Adrenal gland (tissue), 5 donors: ENCODE measurements around the gene RNU11.

ENCODE experiments used
- CTCF ChIP-seq, 6 experiments: fragments of 450-650 bp in 4 of 6; fragments of 200-600 bp in 2 of 6; sonication (generic) in 1 of 6; IDR thresholded peaks; 1 replicate in 5 of 6; 2 replicates in 1 of 6; pipeline versions ENCODE4 v1.5.1 to v1.8.0; 2016 to 2021; ENCODE audit warnings: antibody characterized with exemption in 6 of 6, mild to moderate bottlenecking in 2 of 6, moderate library complexity in 1 of 6
- POLR2A ChIP-seq, 2 donors: fragments of 450-650 bp; IDR thresholded peaks; one replicate each; pipeline ENCODE4 v1.6.1; 2017; ENCODE audit warnings: antibody characterized with exemption in 2 of 2, mild to moderate bottlenecking in 2 of 2, moderate library complexity in 1 of 2
- donor health status: DM: no; HTN: no; CAD: no.

- TF ChIP-seq CTCF (IDR thresholded peaks at IDR 0.05), result no peak
- TF ChIP-seq POLR2A (IDR thresholded peaks at IDR 0.05), result no peak
These were observed 7.6 kb upstream of the RNU11 start for GRCh38 chr1:28640766-28641165.
